ENCODE data around the gene SLAMF8. TPM values are rescaled to one million over a fixed set of nuclear protein-coding genes. Genes with fewer than 3 reads are reported as not detected.
A peak's percentile ranks its signal among the peaks of the same experiment; 100 is the strongest.

SLAMF8 gene
- total RNA-seq, 1 donor from 2014 or later, result not detected

- no peak for TF ChIP-seq CTCF (conservative IDR thresholded peaks at IDR 0.05)
- no peak overlapping the region for H3K4me3 Mint-ChIP-seq
- H3K27ac Mint-ChIP-seq, result no peak overlapping the region
Measured at GRCh38 chr1:159828176-159828575, 1.5 kb downstream of the SLAMF8 start.

GRCh38 chr1:159828581-159829272, 2.1 kb downstream of the SLAMF8 start:
- TF ChIP-seq CTCF (conservative IDR thresholded peaks at IDR 0.05), result no peak
- no peak overlapping the region for H3K27ac Mint-ChIP-seq
- H3K4me1 Mint-ChIP-seq (ENCODE audit: unreplicated experiment), result peaks cover 4% of the 10 kb centered on the region
- no peak for DNase-seq (ENCODE audit: extremely low spot score, unreplicated experiment)
- H3K36me3 Mint-ChIP-seq, result no peaks in the 10 kb centered on the region
- peaks cover 41% of the 10 kb centered on the region for H3K27me3 Mint-ChIP-seq
- no peaks in the 10 kb centered on the region for H3K9me3 Mint-ChIP-seq
- H3K4me3 Mint-ChIP-seq, result no peak overlapping the region

More at GRCh38 chr1:159828176-159828575, 1.5 kb downstream of the SLAMF8 start:
- no peak for DNase-seq (ENCODE audit: extremely low spot score, unreplicated experiment)
- H3K27me3 Mint-ChIP-seq, result peaks cover 46% of the 10 kb centered on the region
- H3K9me3 Mint-ChIP-seq, result no peaks in the 10 kb centered on the region
- H3K4me1 Mint-ChIP-seq (ENCODE audit: unreplicated experiment), result peaks cover 9% of the 10 kb centered on the region
- no peaks in the 10 kb centered on the region for H3K36me3 Mint-ChIP-seq

GRCh38 chr1:159829273-159829634, 2.6 kb downstream of the SLAMF8 start:
- peaks cover 38% of the 10 kb centered on the region for H3K27me3 Mint-ChIP-seq
- peaks cover 4% of the 10 kb centered on the region for H3K4me1 Mint-ChIP-seq (ENCODE audit: unreplicated experiment)
- no peak overlapping the region for H3K4me3 Mint-ChIP-seq
- DNase-seq (ENCODE audit: extremely low spot score, unreplicated experiment), result no peak
- TF ChIP-seq CTCF (conservative IDR thresholded peaks at IDR 0.05), result peak; percentile 59
- no peaks in the 10 kb centered on the region for H3K9me3 Mint-ChIP-seq
- H3K36me3 Mint-ChIP-seq, result no peaks in the 10 kb centered on the region
- H3K27ac Mint-ChIP-seq, result no peak overlapping the region

GRCh38 chr1:159829822-159830465, 3.3 kb downstream of the SLAMF8 start:
- peaks cover 31% of the 10 kb centered on the region for H3K27me3 Mint-ChIP-seq
- no peaks in the 10 kb centered on the region for H3K9me3 Mint-ChIP-seq
- no peak overlapping the region for H3K4me3 Mint-ChIP-seq
- H3K36me3 Mint-ChIP-seq, result no peaks in the 10 kb centered on the region
- peaks cover 4% of the 10 kb centered on the region for H3K4me1 Mint-ChIP-seq (ENCODE audit: unreplicated experiment)
- H3K27ac Mint-ChIP-seq, result no peak overlapping the region
- DNase-seq (ENCODE audit: extremely low spot score, unreplicated experiment), result no peak
- no peak for TF ChIP-seq CTCF (conservative IDR thresholded peaks at IDR 0.05)

GRCh38 chr1:159830722-159831121, 4.0 kb downstream of the SLAMF8 start:
- Mint-ChIP-seq H3K27ac (no peak overlapping the region), H3K36me3 (no peaks in the 10 kb centered on the region), H3K27me3 (peaks cover 28% of the 10 kb centered on the region), H3K9me3 (no peaks in the 10 kb centered on the region), H3K4me3 (no peak overlapping the region), H3K4me1 (ENCODE audit: unreplicated experiment) (peaks cover 4% of the 10 kb centered on the region)
- no peak for TF ChIP-seq CTCF (conservative IDR thresholded peaks at IDR 0.05)
- no peak for DNase-seq (ENCODE audit: extremely low spot score, unreplicated experiment)
